B cell (primary cell): ENCODE measurements around the gene DCTD.

Experiments used
- EZH2 ChIP-seq: IDR thresholded peaks from 2 replicates; pipeline ENCODE4 v1.6.1; 2012; ENCODE audit warnings: borderline replicate concordance, low read depth, mild to moderate bottlenecking, moderate library complexity, low read length; ENCODE audit not compliant: insufficient read depth, poor library complexity, severe bottlenecking
- TF ChIP-seq, protein P1 (sequence below): fragments of 200-600 bp; IDR thresholded peaks from one replicate; pipeline ENCODE4 v1.8.0; 2022; ENCODE audit warnings: antibody characterized with exemption, mild to moderate bottlenecking

DNA sequence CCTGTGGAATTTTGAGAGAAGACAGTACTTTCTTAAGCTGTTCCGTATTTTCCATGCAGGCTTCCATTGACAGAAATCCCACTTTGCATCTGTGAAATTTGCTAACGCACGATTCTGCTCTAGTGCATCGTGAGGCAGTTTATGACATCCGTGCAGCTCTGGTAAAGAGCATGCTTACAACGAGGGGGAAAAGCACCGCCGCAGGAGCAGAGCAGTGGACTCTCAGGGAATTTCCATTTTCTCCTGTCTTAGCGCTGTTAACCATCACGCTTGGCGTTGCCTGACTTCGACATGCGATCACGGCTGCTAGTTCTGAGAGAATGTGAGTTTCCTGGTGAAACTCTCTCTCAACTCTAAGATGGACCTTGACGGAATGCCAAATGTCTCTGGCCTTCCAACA is 43.9 kb downstream of the DCTD start:
- TF ChIP-seq, protein P1, sequence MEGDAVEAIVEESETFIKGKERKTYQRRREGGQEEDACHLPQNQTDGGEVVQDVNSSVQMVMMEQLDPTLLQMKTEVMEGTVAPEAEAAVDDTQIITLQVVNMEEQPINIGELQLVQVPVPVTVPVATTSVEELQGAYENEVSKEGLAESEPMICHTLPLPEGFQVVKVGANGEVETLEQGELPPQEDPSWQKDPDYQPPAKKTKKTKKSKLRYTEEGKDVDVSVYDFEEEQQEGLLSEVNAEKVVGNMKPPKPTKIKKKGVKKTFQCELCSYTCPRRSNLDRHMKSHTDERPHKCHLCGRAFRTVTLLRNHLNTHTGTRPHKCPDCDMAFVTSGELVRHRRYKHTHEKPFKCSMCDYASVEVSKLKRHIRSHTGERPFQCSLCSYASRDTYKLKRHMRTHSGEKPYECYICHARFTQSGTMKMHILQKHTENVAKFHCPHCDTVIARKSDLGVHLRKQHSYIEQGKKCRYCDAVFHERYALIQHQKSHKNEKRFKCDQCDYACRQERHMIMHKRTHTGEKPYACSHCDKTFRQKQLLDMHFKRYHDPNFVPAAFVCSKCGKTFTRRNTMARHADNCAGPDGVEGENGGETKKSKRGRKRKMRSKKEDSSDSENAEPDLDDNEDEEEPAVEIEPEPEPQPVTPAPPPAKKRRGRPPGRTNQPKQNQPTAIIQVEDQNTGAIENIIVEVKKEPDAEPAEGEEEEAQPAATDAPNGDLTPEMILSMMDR: no peak
- TF ChIP-seq EZH2: no peak
